GM13977 (cell line): ENCODE data around the gene RNASE12.

Experiments used
- DNase-seq: peaks from one replicate; pipeline ENCODE4 v3.0.0; 2012; ENCODE audit warnings: low spot score
- CTCF ChIP-seq: IDR thresholded peaks from 2 replicates; pipeline ENCODE4 v1.5.1; 2012; ENCODE audit warnings: mild to moderate bottlenecking, control low read depth; ENCODE audit not compliant: insufficient read depth; ENCODE audit errors: extremely low read depth, missing control alignments
- in situ Hi-C: fragments of 300-500 bp; cut with MboI; formaldehyde crosslinking; loops from one replicate; pipeline ENCODE4 v1.12.0; 2022; ENCODE audit warnings: low sequenced_read_pairs, low pct_unique_long_range_greater_than_20kb, mixed read lengths, inconsistent platforms; ENCODE audit not compliant: unreplicated experiment

Gene RNASE12

GRCh38 chr14:20608383-20609110, 17.4 kb upstream of the RNASE12 start:
- no peak for TF ChIP-seq CTCF
- DNase-seq: no peak
- in situ Hi-C loops: no loop called here

- no peak for TF ChIP-seq CTCF
- in situ Hi-C loops: no loop called here
- DNase-seq: peak; percentile 32
These were observed 16.4 kb upstream of the RNASE12 start for GRCh38 chr14:20607617-20608016.

- in situ Hi-C loops: no loop called here
- DNase-seq: no peak
- no peak for TF ChIP-seq CTCF
These were observed 15.7 kb upstream of the RNASE12 start for GRCh38 chr14:20606902-20607242.

GRCh38 chr14:20606190-20606901, 15.2 kb upstream of the RNASE12 start:
- in situ Hi-C loops: no loop called here
- DNase-seq: no peak

GRCh38 chr14:20603813-20604690, 12.9 kb upstream of the RNASE12 start:
- DNase-seq: no peak
- TF ChIP-seq CTCF: no peak
- in situ Hi-C loops: no loop called here

More at GRCh38 chr14:20606190-20606901, 15.2 kb upstream of the RNASE12 start:
- peak; percentile 43 for TF ChIP-seq CTCF

- in situ Hi-C loops: no loop called here
- no peak for TF ChIP-seq CTCF
- DNase-seq: no peak
These were observed 11.4 kb upstream of the RNASE12 start for GRCh38 chr14:20602583-20602982.
